Spleen (tissue), 7 donors: ENCODE results near the gene KIAA0040.

ENCODE experiments used
- POLR2A ChIP-seq, 3 donors: fragments of 450-650 bp; IDR thresholded peaks; one replicate each; pipeline ENCODE4 v1.5.1; 2017; ENCODE audit warnings: antibody characterized with exemption in 3 of 3, mild to moderate bottlenecking in 1 of 3
- POLR2AphosphoS5 ChIP-seq, 3 donors: sonication (generic); formaldehyde crosslinking; IDR thresholded peaks; one replicate each; pipeline ENCODE4 v1.5.1; 2017; ENCODE audit warnings: antibody characterized with exemption in 3 of 3
- TF ChIP-seq, protein P1 (sequence below), 11 experiments: fragments of 200-600 bp in 7 of 11; fragments of 450-650 bp in 4 of 11; sonication (generic) in 4 of 11; IDR thresholded peaks in 8 of 11; conservative IDR thresholded peaks in 3 of 11; 1 replicate in 7 of 11; 2 replicates in 4 of 11; pipeline versions ENCODE4 v1.4.0 to v1.8.0; 2016 to 2021; ENCODE audit warnings: antibody characterized with exemption in 11 of 11, inconsistent platforms in 4 of 11, mild to moderate bottlenecking in 1 of 11
- donor health status: DM: no; HTN: no; CAD: no; lungs with moderate emphysema.
- donor health status: DM: no; HTN: no; CAD: no.
- donor health status: DM: no; HTN: no; CAD: no.

GRCh38 chr1:175179837-175180590, 12.6 kb downstream of the KIAA0040 start:
- TF ChIP-seq, protein P1, sequence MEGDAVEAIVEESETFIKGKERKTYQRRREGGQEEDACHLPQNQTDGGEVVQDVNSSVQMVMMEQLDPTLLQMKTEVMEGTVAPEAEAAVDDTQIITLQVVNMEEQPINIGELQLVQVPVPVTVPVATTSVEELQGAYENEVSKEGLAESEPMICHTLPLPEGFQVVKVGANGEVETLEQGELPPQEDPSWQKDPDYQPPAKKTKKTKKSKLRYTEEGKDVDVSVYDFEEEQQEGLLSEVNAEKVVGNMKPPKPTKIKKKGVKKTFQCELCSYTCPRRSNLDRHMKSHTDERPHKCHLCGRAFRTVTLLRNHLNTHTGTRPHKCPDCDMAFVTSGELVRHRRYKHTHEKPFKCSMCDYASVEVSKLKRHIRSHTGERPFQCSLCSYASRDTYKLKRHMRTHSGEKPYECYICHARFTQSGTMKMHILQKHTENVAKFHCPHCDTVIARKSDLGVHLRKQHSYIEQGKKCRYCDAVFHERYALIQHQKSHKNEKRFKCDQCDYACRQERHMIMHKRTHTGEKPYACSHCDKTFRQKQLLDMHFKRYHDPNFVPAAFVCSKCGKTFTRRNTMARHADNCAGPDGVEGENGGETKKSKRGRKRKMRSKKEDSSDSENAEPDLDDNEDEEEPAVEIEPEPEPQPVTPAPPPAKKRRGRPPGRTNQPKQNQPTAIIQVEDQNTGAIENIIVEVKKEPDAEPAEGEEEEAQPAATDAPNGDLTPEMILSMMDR (IDR thresholded peaks at IDR 0.05 in 8 of 11, conservative IDR thresholded peaks at IDR 0.05 in 3 of 11): no peak
- TF ChIP-seq POLR2A (IDR thresholded peaks at IDR 0.05) (no peak), POLR2AphosphoS5 (IDR thresholded peaks at IDR 0.05) (no peak)
